K562 (cell line): ENCODE measurements around the gene GPHA2. TPM values are rescaled to one million over a fixed set of nuclear protein-coding genes. Genes with fewer than 3 reads are reported as not detected.

Experiments
- ATAC-seq: fragments of 200-7000 bp; cut with Tn5 transposase; 3 replicates; pipeline ENCODE4 v1.9.1; 2020; ENCODE audit warnings: moderate library complexity
- BruUV-seq: library from RNA; stranded (reverse); fragments of 400-500 nt; replicated peaks from 2 replicates; lab custom pipeline; 2021; lab: Mats Ljungman, UMichigan
- CTCF ChIA-PET: fragments of 300-600 bp; formaldehyde crosslinking; extraction: SDS; loops from one replicate; lab custom pipeline; 2021; ENCODE audit warnings: low intra/inter-chr PET ratio; lab: Yijun Ruan, JAX
- POLR2A ChIA-PET: fragments of 300-600, 350-650 bp; sonication (Branson Sonifier 250); formaldehyde crosslinking; extraction: SDS; loops from one replicate; lab custom pipeline; 2021; ENCODE audit warnings: antibody characterized with exemption, inconsistent platforms; lab: Yijun Ruan, JAX
- DNase-seq, 4 experiments: peaks; one replicate each; pipeline versions ENCODE4 v3.0.0 to v3.0.0-alpha.2; 2011 to 2018; ENCODE audit warnings: low spot score in 3 of 4, mixed read lengths in 3 of 4; ENCODE audit errors: extremely low read depth in 1 of 4
- FAIRE-seq: peaks from 2 replicates; lab custom pipeline; 2011; peaks lifted over from hg19 to GRCh38; lab: Jason Lieb, UNC
- H2AFZ ChIP-seq: 2 replicates; pipeline ENCODE4 v1.6.0; 2011; ENCODE audit warnings: low read depth, low read length, control low read depth, inconsistent platforms
- H3K27ac ChIP-seq: fragments of 200-600 bp; 3 replicates; pipeline ENCODE4 v1.8.0; 2011; ENCODE audit warnings: low read depth, mild to moderate bottlenecking, control low read depth, inconsistent platforms, low read length, moderate library complexity, mixed read lengths; ENCODE audit errors: extremely low read depth
- H3K27me3 ChIP-seq, 2 experiments: fragments of 300-600 bp in 1 of 2; 2 replicates in 1 of 2; 3 replicates in 1 of 2; pipeline versions ENCODE4 v1.6.0 to v1.8.0; 2011; ENCODE audit warnings: inconsistent platforms in 2 of 2, low read length in 2 of 2, mild to moderate bottlenecking in 1 of 2, mixed read lengths in 1 of 2, moderate library complexity in 1 of 2; ENCODE audit not compliant: control insufficient read depth in 2 of 2, insufficient read depth in 2 of 2
- H3K36me3 ChIP-seq: fragments of 300-600 bp; 3 replicates; pipeline ENCODE4 v1.8.0; 2011; ENCODE audit warnings: mild to moderate bottlenecking, low read length, inconsistent platforms; ENCODE audit not compliant: control insufficient read depth, insufficient read depth
- H3K4me1 ChIP-seq, 2 experiments: fragments of 200-600 bp in 1 of 2; replicated peaks in 1 of 2; 2 replicates in 1 of 2; 3 replicates in 1 of 2; pipeline versions ENCODE4 v1.5.1 to v1.8.0; 2011; ENCODE audit warnings: inconsistent platforms in 2 of 2, low read length in 2 of 2, mild to moderate bottlenecking in 1 of 2, mixed read lengths in 1 of 2, moderate library complexity in 1 of 2; ENCODE audit not compliant: control insufficient read depth in 2 of 2, insufficient read depth in 2 of 2
- H3K4me2 ChIP-seq: 2 replicates; pipeline ENCODE4 v1.6.1; 2011; ENCODE audit warnings: low read length, control low read depth, inconsistent platforms, mixed read lengths; ENCODE audit not compliant: insufficient read depth
- H3K4me3 ChIP-seq: fragments of 200-600 bp; sonication (generic), shearing (Covaris generic); 2 replicates; pipeline ENCODE4 v1.5.1; 2016; ENCODE audit warnings: control low read depth, inconsistent platforms
- H3K79me2 ChIP-seq: fragments of 200-600 bp; 3 replicates; pipeline ENCODE4 v1.8.0; 2011; ENCODE audit warnings: low read length, inconsistent platforms; ENCODE audit not compliant: control insufficient read depth, insufficient read depth
- H3K9ac ChIP-seq, 2 experiments: 2 replicates each; pipeline versions ENCODE4 v1.6.0 to v1.6.1; 2011; ENCODE audit warnings: low read depth in 2 of 2, low read length in 2 of 2, control low read depth in 1 of 2, inconsistent platforms in 1 of 2, mild to moderate bottlenecking in 1 of 2, mixed read lengths in 1 of 2; ENCODE audit not compliant: insufficient read depth in 1 of 2
- H3K9me1 ChIP-seq: one replicate; pipeline ENCODE4 v1.6.0; 2011; ENCODE audit warnings: inconsistent platforms, mild to moderate bottlenecking, low read length, moderate library complexity; ENCODE audit not compliant: control insufficient read depth, insufficient read depth
- H3K9me3 ChIP-seq: replicated peaks from 2 replicates; pipeline ENCODE4 v1.5.1; 2011; ENCODE audit warnings: low read depth, low read length, inconsistent platforms; ENCODE audit not compliant: control insufficient read depth, insufficient read depth
- H4K20me1 ChIP-seq: replicated peaks from 2 replicates; pipeline ENCODE4 v1.6.1; 2011; ENCODE audit warnings: low read length, inconsistent platforms, mixed read lengths; ENCODE audit not compliant: control insufficient read depth, insufficient read depth
- ATF1 ChIP-seq, 2 experiments: fragments of 450-650 bp in 1 of 2; IDR thresholded peaks; 2 replicates each; pipeline ENCODE4 v1.6.1; 2016; ENCODE audit warnings: missing compliant biosample characterization in 1 of 2, missing genetic modification characterization in 1 of 2
- CBFA2T3 ChIP-seq: fragments of 450-650 bp; IDR thresholded peaks from 2 replicates; pipeline ENCODE4 v1.6.1; 2017
- CBX2 ChIP-seq: fragments of 200-600 bp; sonication (generic); IDR thresholded peaks from one replicate; pipeline ENCODE4 v1.6.1; 2012; ENCODE audit warnings: mild to moderate bottlenecking, low read length, inconsistent platforms; ENCODE audit not compliant: insufficient read depth, poor library complexity, severe bottlenecking
- E4F1 ChIP-seq: fragments of 250-450 bp; sonication (Bioruptor Pico); IDR thresholded peaks from 2 replicates; pipeline ENCODE4 v1.5.0; 2021; ENCODE audit warnings: mild to moderate bottlenecking, borderline replicate concordance
- HDAC2 ChIP-seq: fragments of 450-650 bp; IDR thresholded peaks from 2 replicates; pipeline ENCODE4 v1.6.1; 2016; ENCODE audit warnings: mild to moderate bottlenecking
- KDM1A ChIP-seq, 2 experiments: fragments of 450-650 bp; IDR thresholded peaks; 2 replicates each; pipeline ENCODE4 v1.6.1; 2016; ENCODE audit warnings: mild to moderate bottlenecking in 2 of 2
- MEIS2 ChIP-seq: fragments of 450-650 bp; IDR thresholded peaks from 2 replicates; pipeline ENCODE4 v1.6.1; 2014; ENCODE audit warnings: mild to moderate bottlenecking; ENCODE audit not compliant: partially characterized antibody
- PKNOX1 ChIP-seq: fragments of 450-650 bp; IDR thresholded peaks from 2 replicates; pipeline ENCODE4 v1.6.1; 2016
- PREB ChIP-seq: sonication (generic); formaldehyde crosslinking; IDR thresholded peaks from 2 replicates; pipeline ENCODE4 v1.8.1; 2023; ENCODE audit warnings: mild to moderate bottlenecking, missing genetic modification reagents
- RCOR1 ChIP-seq, 2 experiments: IDR thresholded peaks; 2 replicates each; pipeline ENCODE4 v1.6.1; 2012; ENCODE audit warnings: low read depth in 2 of 2, low read length in 2 of 2, borderline replicate concordance in 1 of 2, improper control_type of control experiment in 1 of 2
- SLC30A9 ChIP-seq: fragments of 250-450 bp; sonication (Bioruptor Pico); IDR thresholded peaks from 2 replicates; pipeline ENCODE4 v1.8.0; 2022; ENCODE audit warnings: mild to moderate bottlenecking, moderate library complexity
- TEAD4 ChIP-seq, 2 experiments: sonication (generic) in 1 of 2; formaldehyde crosslinking in 1 of 2; IDR thresholded peaks; 2 replicates each; pipeline versions ENCODE4 v1.6.1 to v1.8.0; 2012 to 2022; ENCODE audit warnings: borderline replicate concordance in 1 of 2, inconsistent platforms in 1 of 2, low read length in 1 of 2, mild to moderate bottlenecking in 1 of 2, missing genetic modification reagents in 1 of 2
- ZBTB49 ChIP-seq: sonication (generic); formaldehyde crosslinking; IDR thresholded peaks from 2 replicates; pipeline ENCODE4 v1.8.0; 2022; ENCODE audit warnings: missing genetic modification reagents, mild to moderate bottlenecking, borderline replicate concordance
- ZNF586 ChIP-seq: fragments of 450-650 bp; formaldehyde crosslinking; conservative IDR thresholded peaks from 2 replicates; pipeline ENCODE4 v1.4.0; 2020; ENCODE audit warnings: mild to moderate bottlenecking, moderate library complexity
- WGBS: fragments of 100-300 bp; shearing (Covaris generic); methylation state at CpG from one replicate; pipeline ENCODE4 v1.1.6; 2016; ENCODE audit warnings: low coverage, mixed read lengths; ENCODE audit not compliant: insufficient coverage; ENCODE audit errors: missing lambda C conversion rate; 5-methylcytosine and 5-hydroxymethylcytosine counted together
- in situ Hi-C: fragments of 300-500 bp; cut with MboI; formaldehyde crosslinking; loops from 4 replicates; pipeline ENCODE4 v1.15.0; 2018; ENCODE audit warnings: inconsistent platforms, mixed read lengths
- intact Hi-C: fragments of 100-400 bp; cut with micrococcal nuclease; formaldehyde crosslinking; loops from 2 replicates; pipeline ENCODE4 v1.14.2; 2022
- polyA plus RNA-seq, 8 experiments: library from polyadenylated mRNA; depleted of rRNA in 4 of 8; stranded (reverse) in 5 of 8; unstranded in 3 of 8; fragments of >200 nt; fragmentation: Nextera tagmentation in 2 of 8; fragmentation: Illumina TruSeq in 1 of 8; extraction: Ambion mirVana in 2 of 8; extraction: Trizol in 1 of 8; gene quantifications; 2 replicates each; pipeline versions ENCODE4 v1.2.1 to v1.2.3, GENCODE V29; 2011 to 2014; ENCODE audit warnings: inconsistent platforms in 1 of 8, missing spikeins in 1 of 8
- total RNA-seq, 7 experiments: library from RNA; depleted of rRNA in 6 of 7; stranded (reverse); fragments of >200 nt in 6 of 7; fragmentation: Illumina TruSeq in 2 of 7; extraction: Trizol in 2 of 7; gene quantifications; 2 replicates each; pipeline versions ENCODE4 v1.2.1 to v1.2.3, GENCODE V29; 2011 to 2021; ENCODE audit warnings: low replicate concordance in 1 of 7

GPHA2 gene
- total and polyA plus RNA-seq, 9 of the 15 experiments (the other 6 are each of a cell fraction or from before 2014, with no cell fraction given) = 0.17 to 0.22 TPM; not detected in 7

GRCh38 chr11:64963072-64963631 lies 27.5 kb upstream of the GPHA2 start:
- no peak for FAIRE-seq
- in situ Hi-C loops = no loop called here
- Histone ChIP-seq H3K4me1 (peaks cover 4 to 11% of the 10 kb centered on the region in 2 experiments; a peak in 3 of 5 replicates), H4K20me1 (no peaks in the 10 kb centered on the region), H3K27ac (no peak overlapping the region), H3K9me1 (no peaks in the 10 kb centered on the region), H3K4me2 (no peak overlapping the region), H2AFZ (no peak overlapping the region), H3K27me3 (no peaks in the 10 kb centered on the region; a peak in 1 of 5 replicates), H3K9ac (no peak overlapping the region), H3K4me3 (no peak overlapping the region), H3K9me3 (no peaks in the 10 kb centered on the region), H3K79me2 (no peaks in the 10 kb centered on the region), H3K36me3 (no peaks in the 10 kb centered on the region)
- BruUV-seq = no TSS peak
- ATAC-seq = peak; percentile 33; the same call in 2 of the 3 replicates
- no peak for DNase-seq
- CTCF ChIA-PET = interaction anchor here (0.6 kb wide), 1 partner anchor 312 kb away, joined by 4 read pairs; no protein-coding TSS in a partner anchor
- POLR2A ChIA-PET = interaction anchor here (0.6 to 1.9 kb wide), 5 partner anchors 12 to 59 kb away, joined by 3 to 6 read pairs (median 4); partner anchors contain the start of gene GPHA2
- 5% methylated on average over 5 of the region's 5 CpGs for WGBS
- intact Hi-C loops = no loop called here
- TF ChIP-seq ZBTB49 = no peak
- TF ChIP-seq CBX2 = no peak
- TF ChIP-seq HDAC2 = 0 out of 2 replicates have a peak, but pooled peaks have one; percentile 56
- no peak for TF ChIP-seq SLC30A9
- no peak for TF ChIP-seq ATF1 (CRISPR knock-in tag; IDR thresholded peaks at IDR 0.05)
- TF ChIP-seq ATF1 (tag; IDR thresholded peaks at IDR 0.05) = no peak
- TF ChIP-seq CBFA2T3 = peak; percentile 63
- TF ChIP-seq PKNOX1 = peak; percentile 28; the same call in 1 of the 2 replicates
- TF ChIP-seq KDM1A (IDR thresholded peaks at IDR 0.05) = peak; percentile 58 to 59; a peak in 2 of 4 replicates
- 0 out of 4 replicates have a peak, but pooled peaks of 1 of the 2 experiments have one; percentile 4 for TF ChIP-seq RCOR1 (IDR thresholded peaks at IDR 0.05; ENCODE audit: borderline replicate concordance in 1 of 2, low read depth in 2 of 2, low read length in 2 of 2)
- no peak for TF ChIP-seq ZNF586 (CRISPR knock-in tag)
- TF ChIP-seq TEAD4 (IDR thresholded peaks at IDR 0.05; ENCODE audit: low read length) = peak; percentile 65; the same call in 1 of the 2 replicates
- no peak for TF ChIP-seq TEAD4 (CRISPR knock-in tag; IDR thresholded peaks at IDR 0.05; ENCODE audit: borderline replicate concordance)
- TF ChIP-seq MEIS2 = peak; percentile 70
- no peak for TF ChIP-seq E4F1 (CRISPR knock-in tag)
- TF ChIP-seq PREB (CRISPR knock-in tag) = no peak
